ENCODE data around the gene TUBB8.

- no peak for TF ChIP-seq GATA3 (IDR thresholded peaks at IDR 0.05; ENCODE audit: low read depth, low read length)
- no peak for TF ChIP-seq GATA2 (IDR thresholded peaks at IDR 0.05; ENCODE audit: low read depth, low read length)
These were observed 46.4 kb upstream of the TUBB8 start for GRCh38 chr10:95356-96115.

All from SH-SY5Y (cell line).